ENCODE data around the gene LAG3. TPM values are rescaled to one million over a fixed set of nuclear protein-coding genes. Genes with fewer than 3 reads are reported as not detected.

Gene LAG3
- total RNA-seq, 1 experiment from 2014 or later: 2.2 TPM

DNA sequence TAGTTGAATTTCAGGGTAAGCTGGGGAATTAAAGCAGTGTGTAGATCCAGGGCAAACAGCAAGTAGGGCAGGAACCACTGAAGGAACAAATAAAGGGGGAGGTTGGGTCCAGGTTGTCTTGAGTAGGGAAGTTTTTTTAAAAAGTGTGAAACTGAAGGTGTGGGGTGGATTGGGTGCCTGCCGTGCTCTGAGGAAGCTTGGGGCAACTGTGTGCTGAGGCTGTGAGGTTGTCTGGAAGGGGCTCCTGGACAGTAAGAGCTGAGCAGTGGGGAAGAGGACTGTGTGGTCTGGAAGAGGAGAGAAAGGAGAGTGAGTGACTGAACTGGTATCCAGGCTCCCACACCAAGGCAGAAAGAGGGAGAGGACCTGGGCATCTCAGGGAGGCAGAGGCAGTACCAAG lies 38.4 kb downstream of the LAG3 start:
- no peak overlapping the region for H2BK5ac ChIP-seq (ENCODE audit: insufficient read length, low read length)
- H3K79me1 ChIP-seq (ENCODE audit: insufficient read depth, low read depth, low read length, poor library complexity, severe bottlenecking): no peaks in the 10 kb centered on the region
- no peak overlapping the region for H3K4me2 ChIP-seq (ENCODE audit: insufficient read depth, insufficient read length, low read length)
- no peaks in the 10 kb centered on the region; the same call in 1 of the 2 replicates for H3K79me2 ChIP-seq (ENCODE audit: insufficient read depth, low read length)
- Mint-ChIP-seq H3K27ac (peak overlapping the region in 1 of 3 experiments; percentile 21; a peak in 3 of 7 replicates), H3K9me3 (no peaks in the 10 kb centered on the region), H3K4me1 (peaks cover 19 to 25% of the 10 kb centered on the region in 2 experiments), H3K27me3 (ENCODE audit: low read depth) (peaks cover 44% of the 10 kb centered on the region), H3K36me3 (ENCODE audit: insufficient read depth in 1 of 3, low read depth in 3 of 3) (peaks cover 0 to 3% (median 0%) of the 10 kb centered on the region in 3 experiments; a peak in 1 of 7 replicates), H3K4me3 (no peak overlapping the region)
- peaks cover 2% of the 10 kb centered on the region; the same call in 1 of the 2 replicates for H3K4me1 ChIP-seq (ENCODE audit: insufficient read depth, low read length)
- no peak overlapping the region for H3K18ac ChIP-seq (ENCODE audit: insufficient read length, low read depth, low read length)
- TF ChIP-seq, protein P1, sequence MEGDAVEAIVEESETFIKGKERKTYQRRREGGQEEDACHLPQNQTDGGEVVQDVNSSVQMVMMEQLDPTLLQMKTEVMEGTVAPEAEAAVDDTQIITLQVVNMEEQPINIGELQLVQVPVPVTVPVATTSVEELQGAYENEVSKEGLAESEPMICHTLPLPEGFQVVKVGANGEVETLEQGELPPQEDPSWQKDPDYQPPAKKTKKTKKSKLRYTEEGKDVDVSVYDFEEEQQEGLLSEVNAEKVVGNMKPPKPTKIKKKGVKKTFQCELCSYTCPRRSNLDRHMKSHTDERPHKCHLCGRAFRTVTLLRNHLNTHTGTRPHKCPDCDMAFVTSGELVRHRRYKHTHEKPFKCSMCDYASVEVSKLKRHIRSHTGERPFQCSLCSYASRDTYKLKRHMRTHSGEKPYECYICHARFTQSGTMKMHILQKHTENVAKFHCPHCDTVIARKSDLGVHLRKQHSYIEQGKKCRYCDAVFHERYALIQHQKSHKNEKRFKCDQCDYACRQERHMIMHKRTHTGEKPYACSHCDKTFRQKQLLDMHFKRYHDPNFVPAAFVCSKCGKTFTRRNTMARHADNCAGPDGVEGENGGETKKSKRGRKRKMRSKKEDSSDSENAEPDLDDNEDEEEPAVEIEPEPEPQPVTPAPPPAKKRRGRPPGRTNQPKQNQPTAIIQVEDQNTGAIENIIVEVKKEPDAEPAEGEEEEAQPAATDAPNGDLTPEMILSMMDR (conservative IDR thresholded peaks at IDR 0.05): no peak
- no peak overlapping the region for H4K5ac ChIP-seq (ENCODE audit: insufficient read length, low read depth, low read length)
- no peak overlapping the region for H2BK12ac ChIP-seq (ENCODE audit: insufficient read length, low read depth, low read length)
- no peak overlapping the region for H3K9ac ChIP-seq (ENCODE audit: extremely low read depth, insufficient read length, low read length)
- H2BK15ac ChIP-seq (ENCODE audit: low read depth, low read length): no peak overlapping the region
- no peak overlapping the region for H3K4ac ChIP-seq (ENCODE audit: low read depth, low read length)
- H3K27ac ChIP-seq (ENCODE audit: insufficient read length, low read depth, low read length): no peak overlapping the region
- no peak overlapping the region for H3K14ac ChIP-seq (ENCODE audit: insufficient read depth, low read length)
- H3K23me2 ChIP-seq (ENCODE audit: insufficient read length, low read depth, low read length, poor library complexity, severe bottlenecking): no peaks in the 10 kb centered on the region
- H2BK20ac ChIP-seq (ENCODE audit: low read depth, low read length, poor library complexity, severe bottlenecking): no peak overlapping the region
- no peak overlapping the region for H2AK5ac ChIP-seq (ENCODE audit: insufficient read length, low read length)
- no peaks in the 10 kb centered on the region for H3K9me3 ChIP-seq (ENCODE audit: control insufficient read depth, low read depth, low read length)
- H3K27me3 ChIP-seq (ENCODE audit: insufficient read depth, low read length): no peaks in the 10 kb centered on the region
- no peak overlapping the region for H2AFZ ChIP-seq (ENCODE audit: low read length)
- H3T11ph ChIP-seq (ENCODE audit: low read length): no peak overlapping the region
- H3K23ac ChIP-seq (ENCODE audit: insufficient read length, low read depth, low read length): no peak overlapping the region
- H2BK120ac ChIP-seq (ENCODE audit: low read depth, low read length, poor library complexity, severe bottlenecking): no peak overlapping the region
- no CpG with 5 or more reads among the region's 1 CpG for WGBS (ENCODE audit: extremely low coverage, insufficient read length, low lambda C conversion rate)
- no peaks in the 10 kb centered on the region for H4K20me1 ChIP-seq (ENCODE audit: control insufficient read depth, insufficient read depth, insufficient read length)
- H3K56ac ChIP-seq (ENCODE audit: insufficient read length, low read depth, low read length): no peak overlapping the region
- DNase-seq: peak; percentile 24
- H4K8ac ChIP-seq (replicated peaks; ENCODE audit: insufficient read length, low read depth, low read length): no peak overlapping the region
- no peak overlapping the region for H4K91ac ChIP-seq (ENCODE audit: insufficient read length, low read depth, low read length)
